Endothelial cell of umbilical vein (primary cell): ENCODE results near the gene DEFB131A.
"Not testable (repeated sequence)": the region's sequence is repeated elsewhere in the genome, so short reads cannot be mapped to it uniquely, and the experiment has no call there.

Experiments
- POLR2A ChIP-seq: IDR thresholded peaks from 2 replicates; pipeline ENCODE4 v1.6.1; 2012; ENCODE audit warnings: low read depth, mild to moderate bottlenecking, control low read depth, low read length
- TF ChIP-seq, protein P1 (sequence below), 2 donors: IDR thresholded peaks; 1 replicate in 1 of 2; 2 replicates in 1 of 2; pipeline ENCODE4 v1.5.1; 2011; ENCODE audit warnings: low read length in 2 of 2, mild to moderate bottlenecking in 2 of 2, moderate library complexity in 2 of 2, control low read depth in 1 of 2, inconsistent platforms in 1 of 2, low read depth in 1 of 2; ENCODE audit not compliant: insufficient read depth in 1 of 2; ENCODE audit errors: extremely low read depth in 1 of 2

DNA sequence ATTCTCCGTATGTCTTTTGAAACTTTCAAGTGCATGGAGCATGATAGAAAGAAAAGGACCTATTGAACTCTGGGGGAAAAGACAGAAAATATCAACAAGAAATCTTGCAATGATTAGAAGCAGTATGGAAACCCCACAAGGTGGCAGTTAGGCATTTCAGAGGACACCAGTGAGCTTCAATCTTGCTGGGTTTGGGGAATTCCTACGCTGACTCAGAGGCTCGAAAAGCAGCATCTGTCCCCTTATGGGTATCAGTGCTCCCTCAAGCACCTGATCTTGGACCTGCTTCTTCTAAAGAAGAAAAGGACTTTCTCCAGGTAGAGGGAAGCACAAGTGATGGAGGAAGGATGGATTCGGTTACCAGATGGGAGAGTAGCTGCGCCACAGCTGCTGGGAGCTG lies 10.8 kb downstream of the DEFB131A start:
- TF ChIP-seq, protein P1, sequence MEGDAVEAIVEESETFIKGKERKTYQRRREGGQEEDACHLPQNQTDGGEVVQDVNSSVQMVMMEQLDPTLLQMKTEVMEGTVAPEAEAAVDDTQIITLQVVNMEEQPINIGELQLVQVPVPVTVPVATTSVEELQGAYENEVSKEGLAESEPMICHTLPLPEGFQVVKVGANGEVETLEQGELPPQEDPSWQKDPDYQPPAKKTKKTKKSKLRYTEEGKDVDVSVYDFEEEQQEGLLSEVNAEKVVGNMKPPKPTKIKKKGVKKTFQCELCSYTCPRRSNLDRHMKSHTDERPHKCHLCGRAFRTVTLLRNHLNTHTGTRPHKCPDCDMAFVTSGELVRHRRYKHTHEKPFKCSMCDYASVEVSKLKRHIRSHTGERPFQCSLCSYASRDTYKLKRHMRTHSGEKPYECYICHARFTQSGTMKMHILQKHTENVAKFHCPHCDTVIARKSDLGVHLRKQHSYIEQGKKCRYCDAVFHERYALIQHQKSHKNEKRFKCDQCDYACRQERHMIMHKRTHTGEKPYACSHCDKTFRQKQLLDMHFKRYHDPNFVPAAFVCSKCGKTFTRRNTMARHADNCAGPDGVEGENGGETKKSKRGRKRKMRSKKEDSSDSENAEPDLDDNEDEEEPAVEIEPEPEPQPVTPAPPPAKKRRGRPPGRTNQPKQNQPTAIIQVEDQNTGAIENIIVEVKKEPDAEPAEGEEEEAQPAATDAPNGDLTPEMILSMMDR (IDR thresholded peaks at IDR 0.05; ENCODE audit: extremely low read depth in 1 of 2, insufficient read depth in 1 of 2, low read depth in 1 of 2, low read length in 2 of 2): not testable (repeated sequence)
- TF ChIP-seq POLR2A: not testable (repeated sequence)
